ENCODE measurements around the gene ZIK1. TPM values are rescaled to one million over a fixed set of nuclear protein-coding genes. Genes with fewer than 3 reads are reported as not detected.

ZIK1 gene
- total and polyA plus RNA-seq, 2 of the 8 experiments (the other 6 are each of a cell fraction or from before 2014, with no cell fraction given): 19.4 to 36.5 TPM

DNA sequence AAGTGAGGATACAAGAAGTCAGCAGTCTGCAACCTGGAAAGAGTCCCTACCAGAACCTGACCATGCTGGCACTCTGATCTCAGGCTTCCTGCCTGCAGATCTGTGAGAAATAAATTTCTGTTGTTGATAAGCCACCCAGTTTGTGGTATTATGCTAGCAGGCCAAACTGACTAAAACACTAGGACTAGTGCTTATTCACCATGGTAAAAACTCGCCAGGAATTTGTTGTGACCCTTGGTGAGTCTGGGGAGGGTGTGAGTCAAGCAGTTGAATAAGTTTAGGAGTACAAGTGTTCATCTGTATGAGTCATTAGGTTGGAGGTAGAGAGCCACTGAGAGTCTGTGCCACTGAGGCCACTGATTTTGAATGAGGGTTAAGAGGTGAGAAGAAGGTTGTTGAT is 3.6 kb downstream of the ZIK1 start:
- DNase-seq (ENCODE audit: low read depth in 1 of 2, low spot score in 2 of 2): no peak
- H3K36me3 ChIP-seq (ENCODE audit: control insufficient read depth in 2 of 4, insufficient read depth in 4 of 4, low read length in 3 of 4): peaks cover 31 to 68% (median 56%) of the 10 kb centered on the region in 4 experiments
- H3K14ac ChIP-seq (ENCODE audit: insufficient read length): no peak overlapping the region
- no peak overlapping the region for H2BK12ac ChIP-seq (ENCODE audit: low read depth, low read length)
- no peak overlapping the region for H2AK5ac ChIP-seq (ENCODE audit: low read depth, low read length)
- H3K27me3 ChIP-seq (replicated peaks in 1 of 4; ENCODE audit: control insufficient read depth in 3 of 4, extremely low read depth in 1 of 4, insufficient read depth in 3 of 4, low read length in 3 of 4): peaks cover 0 to 5% (median 2%) of the 10 kb centered on the region in 4 experiments; a peak in 2 of 7 replicates
- H4K8ac ChIP-seq (ENCODE audit: extremely low read depth, insufficient read depth, low read length): no peak overlapping the region
- no peak overlapping the region for H3K23ac ChIP-seq (ENCODE audit: insufficient read length)
- no peaks in the 10 kb centered on the region for H4K20me1 ChIP-seq (replicated peaks in 1 of 2; ENCODE audit: control insufficient read depth in 1 of 2, insufficient read depth in 2 of 2, low read length in 2 of 2)
- H3K23me2 ChIP-seq (ENCODE audit: low read depth, low read length): peaks cover 12% of the 10 kb centered on the region; the same call in 1 of the 2 replicates
- CTCF ChIA-PET (ENCODE audit: partially characterized antibody): no interaction called here
- no peak overlapping the region for H2BK15ac ChIP-seq (ENCODE audit: low read length)
- H3K4me2 ChIP-seq (ENCODE audit: insufficient read depth in 1 of 2, low read depth in 2 of 2, low read length in 2 of 2): no peak overlapping the region
- H3K4ac ChIP-seq (replicated peaks; ENCODE audit: insufficient read length, low read depth, low read length): no peak overlapping the region
- FAIRE-seq: no peak
- no peak overlapping the region for H3K27ac ChIP-seq (ENCODE audit: low read depth, low read length)
- peaks cover 11 to 40% of the 10 kb centered on the region in 2 experiments for H3K79me2 ChIP-seq (ENCODE audit: control insufficient read depth in 1 of 2, insufficient read depth in 2 of 2, low read length in 2 of 2)
- no peak overlapping the region for H3K56ac ChIP-seq (replicated peaks; ENCODE audit: insufficient read length, low read depth, low read length)
- no peak overlapping the region for H4K5ac ChIP-seq (ENCODE audit: insufficient read length, low read depth, low read length)
- no peak overlapping the region for H3K18ac ChIP-seq (ENCODE audit: extremely low read depth, low read length)
- no peak overlapping the region for H2BK5ac ChIP-seq (ENCODE audit: low read depth, low read length)
- no peak overlapping the region for H2AFZ ChIP-seq (ENCODE audit: low read length)
- no peak overlapping the region for H3K4me3 ChIP-seq (ENCODE audit: extremely low read depth in 1 of 4, insufficient read depth in 2 of 4, low read depth in 3 of 4, low read length in 4 of 4)
- peaks cover 54 to 56% of the 10 kb centered on the region in 2 experiments for H3K9me3 ChIP-seq (ENCODE audit: insufficient read depth in 2 of 2, low read depth in 1 of 2, low read length in 1 of 2)
- no peak overlapping the region for H2BK120ac ChIP-seq (replicated peaks; ENCODE audit: low read depth, low read length)
- peaks cover 4 to 13% (median 8%) of the 10 kb centered on the region in 4 experiments; a peak in 6 of 7 replicates for H3K4me1 ChIP-seq (replicated peaks in 1 of 4; ENCODE audit: control insufficient read depth in 3 of 4, insufficient read depth in 4 of 4, low read length in 3 of 4)
- H3K79me1 ChIP-seq (ENCODE audit: low read depth, low read length): peaks cover 19% of the 10 kb centered on the region
- POLR2A ChIA-PET (ENCODE audit: partially characterized antibody): no interaction called here
- H2BK20ac ChIP-seq (ENCODE audit: low read length): no peak overlapping the region
- no peak overlapping the region for H4K91ac ChIP-seq (replicated peaks; ENCODE audit: insufficient read length, low read length)
- no peak overlapping the region for H3K9ac ChIP-seq (replicated peaks in 1 of 4; ENCODE audit: extremely low read depth in 1 of 4, low read depth in 3 of 4, low read length in 3 of 4)
- 89% methylated on average over 1 of the region's 1 CpG; no CpG with 5 or more reads in 1 of the 2 experiments for WGBS, 2 experiments (ENCODE audit: extremely low coverage in 1 of 2, insufficient coverage in 1 of 2, insufficient read length in 1 of 2, insufficient replicate concordance in 2 of 2, low coverage in 1 of 2, low lambda C conversion rate in 2 of 2, missing lambda C conversion rate in 1 of 2)
- TF ChIP-seq JUND (IDR thresholded peaks at IDR 0.05; ENCODE audit: low read length): no peak
- no peak for TF ChIP-seq JUN (IDR thresholded peaks at IDR 0.05; ENCODE audit: low read depth, low read length)
- no peak for TF ChIP-seq TBP (IDR thresholded peaks at IDR 0.05; ENCODE audit: low read depth, low read length)
- TF ChIP-seq NANOG (IDR thresholded peaks at IDR 0.05; ENCODE audit: insufficient read depth, low read depth, low read length, poor library complexity, severe bottlenecking): no peak
- TF ChIP-seq ASH2L (IDR thresholded peaks at IDR 0.05; ENCODE audit: low read length): no peak
- no peak for TF ChIP-seq BCL11A (IDR thresholded peaks at IDR 0.05; ENCODE audit: low read depth in 2 of 2, low read length in 2 of 2)
- no peak for TF ChIP-seq GTF2F1 (IDR thresholded peaks at IDR 0.05; ENCODE audit: borderline replicate concordance, low read depth, low read length)
- no peak for TF ChIP-seq SIN3A (conservative IDR thresholded peaks at IDR 0.05 in 1 of 2, IDR thresholded peaks at IDR 0.05 in 1 of 2; ENCODE audit: low read depth in 1 of 2, low read length in 2 of 2)
- no peak for TF ChIP-seq ZNF274 (IDR thresholded peaks at IDR 0.05; ENCODE audit: borderline replicate concordance, extremely low read depth, low read length)
- no peak for TF ChIP-seq RAD21 (IDR thresholded peaks at IDR 0.05 in 1 of 2, conservative IDR thresholded peaks at IDR 0.05 in 1 of 2; ENCODE audit: low read depth in 2 of 2, low read length in 2 of 2)
- no peak for TF ChIP-seq KDM4A (IDR thresholded peaks at IDR 0.05; ENCODE audit: low read depth, low read length, severe bottlenecking)
- TF ChIP-seq POLR2A (IDR thresholded peaks at IDR 0.05; ENCODE audit: control extremely low read depth in 1 of 2, low read depth in 2 of 2, low read length in 2 of 2): no peak
- no peak for TF ChIP-seq SRF (IDR thresholded peaks at IDR 0.05; ENCODE audit: low read depth, low read length)
- TF ChIP-seq EGR1 (IDR thresholded peaks at IDR 0.05; ENCODE audit: borderline replicate concordance, low read depth, low read length): no peak

Data from H1 (cell line).